Measurements from ENCODE around the gene TMEM217. TPM values are rescaled to one million over a fixed set of nuclear protein-coding genes. Genes with fewer than 3 reads are reported as not detected.
"Not testable (repeated sequence)": the region's sequence is repeated elsewhere in the genome, so short reads cannot be mapped to it uniquely, and the experiment has no call there.

The TMEM217 gene
- total RNA-seq, 5 donors from 2014 or later (not counting 1 experiment from before 2014, with no cell fraction given) = 0.22 to 1.3 (median 0.49) TPM

- not testable (repeated sequence) for H3K9me3 ChIP-seq; H3K9me3 Mint-ChIP-seq; H3K4me3 Mint-ChIP-seq; H3K36me3 ChIP-seq (ENCODE audit: control insufficient read depth in 2 of 2, extremely low read depth in 1 of 2, insufficient read depth in 1 of 2, low read length in 1 of 2); H3K27me3 ChIP-seq (replicated peaks in 1 of 2; ENCODE audit: control insufficient read depth in 2 of 2, extremely low read depth in 1 of 2, insufficient read depth in 2 of 2, low read length in 1 of 2); ATAC-seq (replicated peaks in 1 of 4); DNase-seq; H3K27me3 Mint-ChIP-seq; H3K4me3 ChIP-seq (ENCODE audit: control insufficient read depth in 1 of 2, extremely low read depth in 1 of 2, low read length in 1 of 2)
- peaks cover 11% of the 10 kb centered on the region for H3K36me3 Mint-ChIP-seq
- ChIA-PET POLR2A (interaction anchor here (0.6 kb wide), 2 partner anchors 162 to 366 kb away, joined by 3 to 7 read pairs; no protein-coding TSS in a partner anchor), CTCF (interaction anchor here in 1 of 2 donors (1.0 to 3.3 kb wide), 3 partner anchors 8 to 128 kb away, joined by 3 to 16 read pairs (median 3); no protein-coding TSS in a partner anchor)
- Histone ChIP-seq H3K27ac (ENCODE audit: low read length) (peak overlapping the region; percentile 3), H3K4me1 (ENCODE audit: control insufficient read depth in 1 of 2, extremely low read depth in 1 of 2, insufficient read depth in 2 of 2, low read length in 2 of 2) (peaks cover 14 to 74% of the 10 kb centered on the region in 2 experiments)
- peaks cover 60 to 75% (median 63%) of the 10 kb centered on the region in 3 donors for H3K4me1 Mint-ChIP-seq
- WGBS (ENCODE audit: insufficient coverage) = no CpG with 5 or more reads among the region's 4 CpGs
- peak overlapping the region; percentile 66 to 78 for H3K27ac Mint-ChIP-seq
These were observed 77.3 kb downstream of the TMEM217 start for GRCh38 chr6:37180610-37181009.

DNA sequence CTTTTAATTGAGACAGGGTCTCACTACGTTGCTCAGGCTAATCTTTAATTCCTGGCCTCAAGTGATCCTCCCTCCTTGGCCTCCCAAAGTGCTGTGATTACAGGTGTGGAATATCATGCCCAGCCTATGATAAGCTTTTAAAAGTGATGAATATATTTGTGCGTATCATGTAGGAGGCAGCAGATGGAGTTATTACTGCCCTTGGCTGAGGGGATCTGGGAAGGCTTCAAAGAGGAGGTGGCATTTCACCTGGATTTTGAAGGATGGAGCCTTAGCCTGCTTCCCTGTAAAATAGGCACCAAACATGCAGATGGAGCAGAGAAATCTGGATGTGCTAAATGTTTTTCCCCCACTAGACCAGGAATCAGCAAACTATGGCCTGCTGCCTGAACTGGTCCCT is 77.9 kb downstream of the TMEM217 start:
- H3K4me3 ChIP-seq (ENCODE audit: control insufficient read depth in 1 of 2, extremely low read depth in 1 of 2, low read length in 1 of 2) = no peak overlapping the region
- H3K36me3 Mint-ChIP-seq = peaks cover 16% of the 10 kb centered on the region
- peak overlapping the region; percentile 3 for H3K27ac ChIP-seq (ENCODE audit: low read length)
- peaks cover 0 to 9% of the 10 kb centered on the region in 2 donors for H3K36me3 ChIP-seq (ENCODE audit: control insufficient read depth in 2 of 2, extremely low read depth in 1 of 2, insufficient read depth in 1 of 2, low read length in 1 of 2)
- H3K27me3 Mint-ChIP-seq = no peaks in the 10 kb centered on the region
- H3K9me3 ChIP-seq = no peaks in the 10 kb centered on the region
- POLR2A ChIA-PET = interaction anchor here (0.6 kb wide), 2 partner anchors 164 to 365 kb away, joined by 7 to 8 read pairs; no protein-coding TSS in a partner anchor
- H3K4me1 ChIP-seq (ENCODE audit: control insufficient read depth in 1 of 2, extremely low read depth in 1 of 2, insufficient read depth in 2 of 2, low read length in 2 of 2) = peaks cover 19 to 74% of the 10 kb centered on the region in 2 experiments
- ATAC-seq (replicated peaks in 1 of 4) (no peak), DNase-seq (no peak)
- no peak overlapping the region for H3K4me3 Mint-ChIP-seq
- CTCF ChIA-PET = interaction anchor here in 1 of 2 donors (1.0 to 1.3 kb wide), 2 partner anchors 18 to 128 kb away, joined by 3 read pairs; no protein-coding TSS in a partner anchor
- H3K4me1 Mint-ChIP-seq = peaks cover 61 to 77% (median 66%) of the 10 kb centered on the region in 3 donors
- H3K27ac Mint-ChIP-seq = peak overlapping the region; percentile 71 to 78
- H3K27me3 ChIP-seq (replicated peaks in 1 of 2; ENCODE audit: control insufficient read depth in 2 of 2, extremely low read depth in 1 of 2, insufficient read depth in 2 of 2, low read length in 1 of 2) = no peaks in the 10 kb centered on the region
- no peaks in the 10 kb centered on the region for H3K9me3 Mint-ChIP-seq
- 100% methylated on average over 2 of the region's 2 CpGs for WGBS (ENCODE audit: insufficient coverage)

DNA sequence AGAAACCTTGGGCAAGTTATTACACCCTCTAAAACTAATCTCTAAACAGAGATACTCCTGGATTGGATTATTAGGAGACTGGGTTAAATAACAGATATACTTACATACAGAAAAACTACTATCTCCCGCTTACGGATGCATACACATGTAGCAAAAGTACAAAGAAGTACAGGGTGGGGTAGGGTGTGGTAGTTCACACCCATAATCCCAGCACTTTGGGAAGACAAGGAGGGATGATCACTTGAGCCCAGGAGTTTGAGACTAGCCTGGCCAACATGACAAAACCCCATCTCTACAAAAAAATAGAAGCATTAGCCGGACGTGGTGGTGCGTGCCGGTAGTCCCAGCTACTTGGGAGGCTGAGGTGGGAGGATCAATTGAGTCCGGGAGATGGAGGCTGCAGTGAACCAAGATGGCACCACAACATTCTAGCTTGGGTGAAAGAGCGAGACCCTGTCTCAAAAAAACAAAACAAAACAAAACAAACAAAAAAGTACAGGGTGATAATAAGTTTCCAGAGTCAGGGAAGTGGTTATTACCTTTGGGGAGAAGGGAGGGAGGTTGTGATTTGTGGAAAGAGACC is 79.9 kb downstream of the TMEM217 start:
- DNase-seq = no peak
- Mint-ChIP-seq H3K27me3 (no peaks in the 10 kb centered on the region), H3K4me3 (peak overlapping the region in 1 of 3 donors; percentile 32)

GRCh38 chr6:37177077-37177934 is 80.6 kb downstream of the TMEM217 start:
- H3K4me3 ChIP-seq (ENCODE audit: control insufficient read depth in 1 of 2, extremely low read depth in 1 of 2, low read length in 1 of 2) = no peak overlapping the region
- no peak for DNase-seq
- H3K4me1 ChIP-seq (ENCODE audit: control insufficient read depth in 1 of 2, extremely low read depth in 1 of 2, insufficient read depth in 2 of 2, low read length in 2 of 2) = peaks cover 34 to 74% of the 10 kb centered on the region in 2 experiments
- no peaks in the 10 kb centered on the region for H3K27me3 Mint-ChIP-seq
- peaks cover 74 to 81% (median 75%) of the 10 kb centered on the region in 3 donors for H3K4me1 Mint-ChIP-seq
- no peaks in the 10 kb centered on the region for H3K9me3 Mint-ChIP-seq
- H3K27ac ChIP-seq (ENCODE audit: low read length) = no peak overlapping the region
- H3K27me3 ChIP-seq (replicated peaks in 1 of 2; ENCODE audit: control insufficient read depth in 2 of 2, extremely low read depth in 1 of 2, insufficient read depth in 2 of 2, low read length in 1 of 2) = no peaks in the 10 kb centered on the region
- POLR2A ChIA-PET = interaction anchor here in 1 of 2 donors (0.6 to 0.7 kb wide), 3 partner anchors 9 to 189 kb away, joined by 3 to 4 read pairs (median 3); no protein-coding TSS in a partner anchor
- H3K36me3 Mint-ChIP-seq = peaks cover 44% of the 10 kb centered on the region
- peaks cover 0 to 36% of the 10 kb centered on the region in 2 donors for H3K36me3 ChIP-seq (ENCODE audit: control insufficient read depth in 2 of 2, extremely low read depth in 1 of 2, insufficient read depth in 1 of 2, low read length in 1 of 2)
- WGBS (ENCODE audit: insufficient coverage) = 83% methylated on average over 2 of the region's 10 CpGs
- H3K27ac Mint-ChIP-seq = peak overlapping the region; percentile 67 to 81
- H3K4me3 Mint-ChIP-seq = peak overlapping the region in 1 of 3 donors; percentile 32
- H3K9me3 ChIP-seq = no peaks in the 10 kb centered on the region
- CTCF ChIA-PET = interaction anchor here in 1 of 2 donors (0.9 to 1.4 kb wide), 4 partner anchors 9 to 160 kb away, joined by 3 to 12 read pairs (median 5); no protein-coding TSS in a partner anchor
- no peak for ATAC-seq (replicated peaks in 1 of 4)

More for the DNA sequence above, 79.9 kb downstream of the TMEM217 start:
- no peaks in the 10 kb centered on the region for H3K27me3 ChIP-seq (replicated peaks in 1 of 2; ENCODE audit: control insufficient read depth in 2 of 2, extremely low read depth in 1 of 2, insufficient read depth in 2 of 2, low read length in 1 of 2)
- H3K4me3 ChIP-seq (ENCODE audit: control insufficient read depth in 1 of 2, extremely low read depth in 1 of 2, low read length in 1 of 2) = no peak overlapping the region
- H3K36me3 ChIP-seq (ENCODE audit: control insufficient read depth in 2 of 2, extremely low read depth in 1 of 2, insufficient read depth in 1 of 2, low read length in 1 of 2) = peaks cover 0 to 29% of the 10 kb centered on the region in 2 donors
- WGBS (ENCODE audit: insufficient coverage) = no CpG with 5 or more reads among the region's 8 CpGs
- Mint-ChIP-seq H3K9me3 (no peaks in the 10 kb centered on the region), H3K4me1 (peaks cover 72 to 82% (median 75%) of the 10 kb centered on the region in 3 donors), H3K27ac (peak overlapping the region; percentile 67 to 81), H3K36me3 (peaks cover 37% of the 10 kb centered on the region)
- H3K27ac ChIP-seq (ENCODE audit: low read length) = no peak overlapping the region
- ChIA-PET POLR2A (no interaction called here), CTCF (interaction anchor here in 1 of 2 donors (0.9 to 1.4 kb wide), 2 partner anchors 32 to 160 kb away, joined by 4 to 12 read pairs; no protein-coding TSS in a partner anchor)
- H3K4me1 ChIP-seq (ENCODE audit: control insufficient read depth in 1 of 2, extremely low read depth in 1 of 2, insufficient read depth in 2 of 2, low read length in 2 of 2) = peaks cover 35 to 74% of the 10 kb centered on the region in 2 experiments
- no peak for ATAC-seq (replicated peaks in 1 of 4)
- H3K9me3 ChIP-seq = no peaks in the 10 kb centered on the region

DNA sequence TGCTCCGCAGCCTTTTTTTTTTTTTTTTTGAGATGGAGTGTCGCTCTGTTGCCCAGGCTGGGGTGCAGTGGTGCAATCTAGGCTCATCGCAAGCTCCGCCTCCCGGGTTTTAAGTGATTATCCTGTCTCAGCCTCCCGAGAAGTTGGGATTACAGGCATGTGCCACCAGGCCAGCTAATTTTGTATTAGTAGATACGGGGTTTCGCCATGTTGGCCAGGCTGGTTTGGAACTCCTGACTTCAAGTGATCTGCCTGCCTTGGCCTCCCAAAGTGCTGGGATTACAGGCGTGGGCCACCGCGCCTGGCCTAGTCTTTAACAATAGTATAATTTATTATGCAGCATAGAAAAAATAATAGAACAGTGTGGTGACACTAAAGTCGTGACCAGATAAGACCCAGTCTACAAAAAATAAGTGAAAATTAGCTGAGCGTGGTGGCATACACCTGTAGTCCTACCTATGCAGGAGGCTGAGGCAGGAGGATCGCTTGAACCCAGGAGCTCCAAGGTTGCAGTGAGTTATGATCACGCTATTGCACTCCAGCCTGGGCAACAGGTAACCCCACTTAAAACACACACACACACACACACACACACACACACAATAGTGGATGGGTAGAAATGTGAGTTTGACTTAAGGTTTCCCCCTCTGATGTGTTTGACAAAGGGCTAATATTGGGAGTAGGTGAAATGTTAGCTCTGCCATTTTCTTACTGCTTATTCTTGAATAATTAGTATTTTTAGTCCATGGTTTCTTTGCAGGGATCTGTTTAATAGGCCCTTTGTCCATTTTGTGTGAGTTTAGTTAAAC is 81.5 kb downstream of the TMEM217 start:
- no peak overlapping the region for H3K4me3 ChIP-seq (ENCODE audit: control insufficient read depth in 1 of 2, extremely low read depth in 1 of 2, low read length in 1 of 2)
- Mint-ChIP-seq H3K9me3 (no peaks in the 10 kb centered on the region), H3K27me3 (no peaks in the 10 kb centered on the region), H3K4me1 (peaks cover 70 to 75% (median 72%) of the 10 kb centered on the region in 3 donors), H3K4me3 (peak overlapping the region in 2 of 3 donors; percentile 90 to 91), H3K27ac (peak overlapping the region; percentile 94 to 97), H3K36me3 (peaks cover 53% of the 10 kb centered on the region)
- no peaks in the 10 kb centered on the region for H3K27me3 ChIP-seq (replicated peaks in 1 of 2; ENCODE audit: control insufficient read depth in 2 of 2, extremely low read depth in 1 of 2, insufficient read depth in 2 of 2, low read length in 1 of 2)
- H3K9me3 ChIP-seq = no peaks in the 10 kb centered on the region
- no peak for DNase-seq
- POLR2A ChIA-PET = interaction anchor here in 1 of 2 donors (0.6 to 0.7 kb wide), 4 partner anchors 10 to 194 kb away, joined by 3 to 5 read pairs (median 4); no protein-coding TSS in a partner anchor
- peaks cover 32 to 66% of the 10 kb centered on the region in 2 experiments for H3K4me1 ChIP-seq (ENCODE audit: control insufficient read depth in 1 of 2, extremely low read depth in 1 of 2, insufficient read depth in 2 of 2, low read length in 2 of 2)
- CTCF ChIA-PET = interaction anchor here (0.6 to 1.5 kb wide), 10 partner anchors 8 to 291 kb away, joined by 3 to 12 read pairs (median 3); no protein-coding TSS in a partner anchor
- no peak overlapping the region for H3K27ac ChIP-seq (ENCODE audit: low read length)
- 96% methylated on average over 6 of the region's 15 CpGs for WGBS (ENCODE audit: insufficient coverage)
- peaks cover 0 to 38% of the 10 kb centered on the region in 2 donors for H3K36me3 ChIP-seq (ENCODE audit: control insufficient read depth in 2 of 2, extremely low read depth in 1 of 2, insufficient read depth in 1 of 2, low read length in 1 of 2)
- no peak for ATAC-seq (replicated peaks in 1 of 4)

Measured in T-cell (primary cell).